Activated naive CD4-positive, alpha-beta T cell treated with anti-CD3 and anti-CD28 coated beads, Interleukin-2, amount 10 ng/mL, durations not matched to agents 7 days and 5 days (primary cell): Measurements from ENCODE around the gene UNC80.
"Not testable (repeated sequence)": the region's sequence is repeated elsewhere in the genome, so short reads cannot be mapped to it uniquely, and the experiment has no call there.

Experiments
- CTCF ChIA-PET: fragments of 350-600 bp; sonication (Branson Sonifier 250); formaldehyde crosslinking; loops from one replicate; lab custom pipeline; 2021; ENCODE audit warnings: antibody characterized with exemption; lab: Charles Lee
- DNase-seq: peaks from one replicate; pipeline ENCODE4 v3.0.0-alpha.2; 2020
- H3K27ac Mint-ChIP-seq: one replicate; pipeline ENCODE4 v1.8.0; 2021; ENCODE audit warnings: mild to moderate bottlenecking, moderate library complexity, mixed read lengths
- H3K27me3 Mint-ChIP-seq: one replicate; pipeline ENCODE4 v1.8.0; 2021; ENCODE audit warnings: mild to moderate bottlenecking, mixed read lengths
- H3K36me3 Mint-ChIP-seq: one replicate; pipeline ENCODE4 v1.8.0; 2021; ENCODE audit warnings: mixed read lengths
- H3K4me1 Mint-ChIP-seq: one replicate; pipeline ENCODE4 v1.8.0; 2021; ENCODE audit warnings: mixed read lengths
- H3K4me3 Mint-ChIP-seq: one replicate; pipeline ENCODE4 v1.8.0; 2021; ENCODE audit warnings: mild to moderate bottlenecking, moderate library complexity, mixed read lengths
- H3K9me3 Mint-ChIP-seq: one replicate; pipeline ENCODE4 v1.8.0; 2021; ENCODE audit warnings: mixed read lengths

Gene UNC80

DNA sequence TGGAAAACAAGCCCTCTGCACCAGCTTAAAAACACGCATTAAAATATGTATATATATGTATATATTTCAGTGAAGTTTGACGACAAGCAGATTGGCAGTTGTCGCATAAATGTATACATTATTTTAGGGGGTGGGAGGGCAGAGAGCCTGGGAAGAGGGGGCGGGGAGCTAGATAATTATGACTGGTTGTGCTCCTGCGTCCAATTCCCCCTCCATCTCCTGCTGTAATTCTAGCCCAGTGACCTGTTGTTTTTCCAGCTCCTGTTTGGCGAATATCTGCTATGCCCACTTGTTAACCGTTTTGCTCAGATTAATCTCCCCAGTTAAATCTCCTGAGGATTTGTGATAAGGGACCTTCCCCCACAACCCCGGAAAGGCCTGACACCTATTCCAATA, 656 bp downstream of the UNC80 start:
- no peak overlapping the region for H3K4me3 Mint-ChIP-seq
- H3K27me3 Mint-ChIP-seq = peaks cover 15% of the 10 kb centered on the region
- DNase-seq = no peak
- no peaks in the 10 kb centered on the region for H3K4me1 Mint-ChIP-seq
- CTCF ChIA-PET = no interaction called here
- no peaks in the 10 kb centered on the region for H3K9me3 Mint-ChIP-seq
- H3K27ac Mint-ChIP-seq = no peak overlapping the region
- no peaks in the 10 kb centered on the region for H3K36me3 Mint-ChIP-seq

DNA sequence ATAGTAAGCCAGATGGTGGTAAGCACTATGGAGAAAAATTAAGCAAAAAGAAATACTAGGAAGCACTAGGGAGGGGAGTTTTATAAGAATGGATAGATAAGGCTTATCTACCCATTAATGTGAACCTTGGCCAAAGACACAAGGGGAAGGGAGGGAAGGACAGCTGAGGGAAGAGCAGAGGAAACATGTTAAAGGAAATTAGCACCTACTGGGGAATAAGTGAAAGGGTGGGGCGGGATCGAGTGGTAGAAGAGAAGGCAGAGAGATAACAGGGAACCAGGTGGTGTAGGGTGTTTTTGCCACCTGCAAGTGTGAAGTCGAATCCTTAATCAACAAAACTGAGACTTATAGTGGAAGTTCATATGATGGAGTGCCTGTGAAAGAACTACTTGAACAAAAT, 1.7 kb downstream of the UNC80 start:
- CTCF ChIA-PET = no interaction called here
- Mint-ChIP-seq H3K4me3 (no peak overlapping the region), H3K36me3 (no peaks in the 10 kb centered on the region), H3K27me3 (peaks cover 15% of the 10 kb centered on the region), H3K4me1 (no peaks in the 10 kb centered on the region), H3K27ac (no peak overlapping the region), H3K9me3 (no peaks in the 10 kb centered on the region)
- DNase-seq = no peak

GRCh38 chr2:209787416-209787815, 15.8 kb downstream of the UNC80 start:
- Mint-ChIP-seq H3K27ac (no peak overlapping the region), H3K27me3 (no peaks in the 10 kb centered on the region), H3K4me3 (no peak overlapping the region), H3K4me1 (peaks cover 8% of the 10 kb centered on the region), H3K9me3 (no peaks in the 10 kb centered on the region), H3K36me3 (no peaks in the 10 kb centered on the region)
- CTCF ChIA-PET = no interaction called here
- DNase-seq = no peak

DNA sequence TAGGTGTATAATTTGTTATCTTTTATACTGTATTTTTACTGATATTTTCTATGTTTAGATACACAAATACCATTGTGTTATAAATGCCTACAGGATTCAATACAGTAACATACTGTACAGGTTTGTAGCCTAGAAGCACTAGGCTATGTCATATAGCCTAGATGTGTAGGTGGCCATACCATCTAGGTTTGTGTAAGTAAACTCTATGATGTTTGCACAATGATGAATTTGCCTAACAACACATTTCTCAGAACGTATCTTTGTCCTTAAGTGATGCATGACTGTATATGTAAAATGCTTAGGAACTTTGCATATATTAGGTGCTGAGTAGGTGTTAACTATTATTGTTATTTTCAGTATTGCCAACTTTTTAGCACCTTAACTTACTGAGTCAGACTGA, 17.3 kb downstream of the UNC80 start:
- H3K4me1 Mint-ChIP-seq = peaks cover 8% of the 10 kb centered on the region
- no peaks in the 10 kb centered on the region for H3K27me3 Mint-ChIP-seq
- H3K9me3 Mint-ChIP-seq = no peaks in the 10 kb centered on the region
- DNase-seq = no peak
- H3K36me3 Mint-ChIP-seq = no peaks in the 10 kb centered on the region
- no peak overlapping the region for H3K27ac Mint-ChIP-seq
- CTCF ChIA-PET = interaction anchor here (0.7 kb wide), 1 partner anchor 36 kb away, joined by 3 read pairs; no protein-coding TSS in a partner anchor
- H3K4me3 Mint-ChIP-seq = no peak overlapping the region

GRCh38 chr2:209790066-209790728, 18.6 kb downstream of the UNC80 start:
- CTCF ChIA-PET = no interaction called here
- no peak overlapping the region for H3K27ac Mint-ChIP-seq
- H3K4me1 Mint-ChIP-seq = peaks cover 8% of the 10 kb centered on the region
- no peaks in the 10 kb centered on the region for H3K36me3 Mint-ChIP-seq
- H3K27me3 Mint-ChIP-seq = no peaks in the 10 kb centered on the region
- H3K4me3 Mint-ChIP-seq = peak overlapping the region; percentile 8
- no peak for DNase-seq
- H3K9me3 Mint-ChIP-seq = no peaks in the 10 kb centered on the region

DNA sequence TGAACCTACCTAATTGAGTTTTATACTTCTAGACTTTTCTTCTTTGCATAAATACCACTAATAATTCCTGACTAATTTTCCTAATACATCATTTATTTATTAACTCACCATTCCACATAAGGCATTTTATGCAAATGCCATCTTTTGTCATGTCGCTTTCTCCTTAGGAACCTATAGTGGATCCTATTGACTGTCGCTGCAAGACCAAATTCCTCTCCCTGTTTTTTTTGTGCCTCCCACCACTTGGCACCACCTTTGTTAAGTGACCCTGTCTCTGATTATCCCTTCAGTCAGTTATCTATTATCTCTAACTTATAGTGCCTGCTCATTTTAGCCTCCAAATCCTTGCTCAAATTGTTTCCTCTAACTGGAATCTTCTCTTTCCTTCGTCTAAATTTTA, 19.5 kb downstream of the UNC80 start:
- CTCF ChIA-PET = no interaction called here
- Mint-ChIP-seq H3K4me3 (no peak overlapping the region), H3K27ac (no peak overlapping the region), H3K4me1 (peaks cover 8% of the 10 kb centered on the region), H3K36me3 (no peaks in the 10 kb centered on the region), H3K27me3 (no peaks in the 10 kb centered on the region), H3K9me3 (no peaks in the 10 kb centered on the region)
- DNase-seq = no peak

DNA sequence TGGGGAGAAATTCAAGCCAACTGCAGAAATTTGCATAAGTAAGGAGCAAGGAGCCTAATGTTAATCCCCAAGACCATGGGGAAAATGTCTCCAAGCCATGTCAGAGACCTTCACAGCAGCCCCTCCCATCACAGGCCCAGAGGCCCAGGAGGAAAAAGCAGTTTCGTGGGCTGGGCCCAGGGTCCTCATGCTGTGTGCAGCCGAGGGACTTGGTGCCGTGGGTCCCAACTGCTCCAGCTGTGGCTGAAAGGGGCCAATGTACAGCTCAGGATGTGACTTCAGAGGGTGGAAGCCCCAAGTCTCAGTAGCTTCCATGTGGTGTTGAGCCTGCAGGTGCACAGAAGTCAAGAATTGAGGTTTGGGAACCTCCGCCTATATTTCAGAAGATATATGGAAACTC, 23.8 kb downstream of the UNC80 start:
- H3K36me3 Mint-ChIP-seq, H3K27ac Mint-ChIP-seq, CTCF ChIA-PET, H3K4me1 Mint-ChIP-seq, H3K9me3 Mint-ChIP-seq, H3K27me3 Mint-ChIP-seq, H3K4me3 Mint-ChIP-seq, DNase-seq: not testable (repeated sequence)

GRCh38 chr2:209805351-209805750, 33.7 kb downstream of the UNC80 start:
- no peak overlapping the region for H3K4me3 Mint-ChIP-seq
- H3K9me3 Mint-ChIP-seq = peaks cover 1% of the 10 kb centered on the region
- H3K4me1 Mint-ChIP-seq = no peaks in the 10 kb centered on the region
- H3K27ac Mint-ChIP-seq = no peak overlapping the region
- CTCF ChIA-PET = no interaction called here
- no peaks in the 10 kb centered on the region for H3K27me3 Mint-ChIP-seq
- no peaks in the 10 kb centered on the region for H3K36me3 Mint-ChIP-seq
- no peak for DNase-seq

DNA sequence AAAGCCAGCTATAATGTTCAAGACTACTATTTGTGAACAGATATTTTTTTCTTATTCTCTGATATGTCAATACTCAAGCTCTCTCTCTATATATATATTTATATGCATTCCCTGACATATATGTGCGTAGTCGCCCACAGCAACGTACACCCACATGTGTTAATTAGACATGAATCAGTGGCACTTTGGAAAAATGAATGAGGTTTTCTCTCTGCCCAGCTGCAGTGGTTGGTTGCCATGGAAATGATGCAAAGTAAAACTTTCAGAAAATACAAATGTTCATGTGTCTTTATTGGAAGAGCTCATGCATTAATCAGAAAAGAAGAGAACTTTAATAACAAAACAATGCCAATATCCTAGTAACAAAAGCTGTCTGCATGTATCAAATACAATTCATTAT, 34.7 kb downstream of the UNC80 start:
- no peaks in the 10 kb centered on the region for H3K27me3 Mint-ChIP-seq
- DNase-seq = no peak
- no peaks in the 10 kb centered on the region for H3K4me1 Mint-ChIP-seq
- no peak overlapping the region for H3K4me3 Mint-ChIP-seq
- CTCF ChIA-PET = interaction anchor here (1.1 kb wide), 1 partner anchor 12 kb away, joined by 3 read pairs; no protein-coding TSS in a partner anchor
- H3K9me3 Mint-ChIP-seq = peaks cover 1% of the 10 kb centered on the region
- no peaks in the 10 kb centered on the region for H3K36me3 Mint-ChIP-seq
- no peak overlapping the region for H3K27ac Mint-ChIP-seq

DNA sequence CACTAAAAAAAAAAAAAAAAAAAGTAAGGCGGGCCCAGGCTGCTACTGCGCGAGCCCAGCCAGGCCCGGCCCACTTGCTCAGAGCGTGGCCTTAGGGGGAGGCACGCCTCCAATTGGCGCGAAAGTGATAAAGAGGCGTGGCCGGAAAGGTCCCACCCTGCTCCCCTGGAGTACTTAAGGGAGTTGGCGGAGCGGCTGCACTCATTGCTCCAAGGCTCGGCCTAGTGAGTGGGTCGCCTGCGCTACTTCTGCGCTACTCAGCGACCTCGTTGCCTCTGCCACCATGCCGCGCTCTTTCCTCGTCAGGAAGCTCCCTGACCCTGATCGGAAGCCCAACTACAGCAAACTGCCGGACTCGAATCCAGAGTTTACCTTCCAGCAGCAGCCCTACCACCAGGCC, 36.9 kb downstream of the UNC80 start:
- no peaks in the 10 kb centered on the region for H3K4me1 Mint-ChIP-seq
- DNase-seq = no peak
- H3K36me3 Mint-ChIP-seq = no peaks in the 10 kb centered on the region
- no peak overlapping the region for H3K4me3 Mint-ChIP-seq
- H3K27ac Mint-ChIP-seq = no peak overlapping the region
- CTCF ChIA-PET = no interaction called here
- H3K9me3 Mint-ChIP-seq = peaks cover 1% of the 10 kb centered on the region
- no peaks in the 10 kb centered on the region for H3K27me3 Mint-ChIP-seq

- H3K27ac Mint-ChIP-seq = no peak overlapping the region
- no peaks in the 10 kb centered on the region for H3K36me3 Mint-ChIP-seq
- no peaks in the 10 kb centered on the region for H3K4me1 Mint-ChIP-seq
- CTCF ChIA-PET = no interaction called here
- H3K4me3 Mint-ChIP-seq = no peak overlapping the region
- H3K27me3 Mint-ChIP-seq = no peaks in the 10 kb centered on the region
- H3K9me3 Mint-ChIP-seq = peaks cover 1% of the 10 kb centered on the region
- no peak for DNase-seq
Observed at GRCh38 chr2:209809256-209809655, 37.6 kb downstream of the UNC80 start.

GRCh38 chr2:209817844-209818271, 46.2 kb downstream of the UNC80 start:
- DNase-seq = no peak
- Mint-ChIP-seq H3K27me3 (no peaks in the 10 kb centered on the region), H3K4me1 (no peaks in the 10 kb centered on the region), H3K27ac (no peak overlapping the region), H3K36me3 (no peaks in the 10 kb centered on the region), H3K9me3 (no peaks in the 10 kb centered on the region), H3K4me3 (no peak overlapping the region)
- CTCF ChIA-PET = no interaction called here

- no peak overlapping the region for H3K27ac Mint-ChIP-seq
Observed at GRCh38 chr2:209818939-209819338, 47.3 kb downstream of the UNC80 start.

GRCh38 chr2:209821806-209822205, 50.2 kb downstream of the UNC80 start:
- H3K9me3 Mint-ChIP-seq = no peaks in the 10 kb centered on the region
- no peak overlapping the region for H3K4me3 Mint-ChIP-seq
- CTCF ChIA-PET = no interaction called here
- no peak for DNase-seq
- H3K27ac Mint-ChIP-seq = no peak overlapping the region
- no peaks in the 10 kb centered on the region for H3K27me3 Mint-ChIP-seq
- H3K36me3 Mint-ChIP-seq = no peaks in the 10 kb centered on the region
- no peaks in the 10 kb centered on the region for H3K4me1 Mint-ChIP-seq

More at GRCh38 chr2:209818939-209819338, 47.3 kb downstream of the UNC80 start:
- Mint-ChIP-seq H3K9me3 (no peaks in the 10 kb centered on the region), H3K4me3 (no peak overlapping the region), H3K27me3 (no peaks in the 10 kb centered on the region), H3K4me1 (no peaks in the 10 kb centered on the region), H3K36me3 (no peaks in the 10 kb centered on the region)
- CTCF ChIA-PET = interaction anchor here (0.8 kb wide), 1 partner anchor 13 kb away, joined by 3 read pairs; no protein-coding TSS in a partner anchor
- DNase-seq = no peak

DNA sequence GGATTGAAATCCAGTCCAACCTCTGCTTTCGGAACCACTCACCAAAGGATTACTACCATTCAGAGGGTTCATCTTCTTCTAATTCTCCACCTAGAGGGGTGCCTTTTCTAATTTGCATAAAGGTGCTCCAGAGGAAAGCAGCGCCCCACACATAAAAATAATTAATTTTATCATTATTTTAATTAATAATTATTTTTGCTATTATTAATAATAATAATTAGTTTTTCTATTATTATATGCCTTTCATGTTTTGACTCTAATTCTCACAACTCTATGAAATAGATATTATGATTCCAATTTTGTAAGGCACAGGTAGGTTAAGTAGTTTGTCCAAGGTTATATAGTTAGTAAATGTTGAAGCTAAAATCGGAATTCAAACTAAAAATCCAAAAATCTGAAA, 51.9 kb downstream of the UNC80 start:
- no peaks in the 10 kb centered on the region for H3K27me3 Mint-ChIP-seq
- CTCF ChIA-PET = no interaction called here
- no peak for DNase-seq
- no peak overlapping the region for H3K4me3 Mint-ChIP-seq
- no peaks in the 10 kb centered on the region for H3K36me3 Mint-ChIP-seq
- no peaks in the 10 kb centered on the region for H3K9me3 Mint-ChIP-seq
- H3K4me1 Mint-ChIP-seq = no peaks in the 10 kb centered on the region
- H3K27ac Mint-ChIP-seq = no peak overlapping the region
